ENCODE measurements around the gene MIPOL1.

- TF ChIP-seq, protein P1, sequence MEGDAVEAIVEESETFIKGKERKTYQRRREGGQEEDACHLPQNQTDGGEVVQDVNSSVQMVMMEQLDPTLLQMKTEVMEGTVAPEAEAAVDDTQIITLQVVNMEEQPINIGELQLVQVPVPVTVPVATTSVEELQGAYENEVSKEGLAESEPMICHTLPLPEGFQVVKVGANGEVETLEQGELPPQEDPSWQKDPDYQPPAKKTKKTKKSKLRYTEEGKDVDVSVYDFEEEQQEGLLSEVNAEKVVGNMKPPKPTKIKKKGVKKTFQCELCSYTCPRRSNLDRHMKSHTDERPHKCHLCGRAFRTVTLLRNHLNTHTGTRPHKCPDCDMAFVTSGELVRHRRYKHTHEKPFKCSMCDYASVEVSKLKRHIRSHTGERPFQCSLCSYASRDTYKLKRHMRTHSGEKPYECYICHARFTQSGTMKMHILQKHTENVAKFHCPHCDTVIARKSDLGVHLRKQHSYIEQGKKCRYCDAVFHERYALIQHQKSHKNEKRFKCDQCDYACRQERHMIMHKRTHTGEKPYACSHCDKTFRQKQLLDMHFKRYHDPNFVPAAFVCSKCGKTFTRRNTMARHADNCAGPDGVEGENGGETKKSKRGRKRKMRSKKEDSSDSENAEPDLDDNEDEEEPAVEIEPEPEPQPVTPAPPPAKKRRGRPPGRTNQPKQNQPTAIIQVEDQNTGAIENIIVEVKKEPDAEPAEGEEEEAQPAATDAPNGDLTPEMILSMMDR (IDR thresholded peaks at IDR 0.05): no peak
- TF ChIP-seq POLR2A (IDR thresholded peaks at IDR 0.05) (no peak), POLR2AphosphoS5 (IDR thresholded peaks at IDR 0.05) (no peak)
Observed at GRCh38 chr14:37573356-37573755, 375.6 kb downstream of the MIPOL1 start.
